Heart right ventricle (tissue), 16 donors: ENCODE data around the gene TRIM8. TPM values are rescaled to one million over a fixed set of nuclear protein-coding genes. Genes with fewer than 3 reads are reported as not detected.

Source experiments
- ATAC-seq, 8 donors: fragments of 200-7000 bp; cut with Tn5 transposase; one replicate each; pipeline ENCODE4 v1.9.1; 2020; ENCODE audit warnings: mild to moderate bottlenecking in 8 of 8, moderate library complexity in 8 of 8, moderate number of reproducible peaks in 1 of 8
- DNase-seq, 2 donors: peaks; one replicate each; pipeline ENCODE4 v3.0.0-alpha.2; 2020
- H3K27ac ChIP-seq, 10 donors: fragments of 200-600 bp; sonication (generic) in 2 of 10; one replicate each; pipeline versions ENCODE4 v1.5.0 to v1.8.0; 2020 to 2022; ENCODE audit warnings: mild to moderate bottlenecking in 3 of 10
- H3K27me3 ChIP-seq, 7 donors: fragments of 200-600 bp; one replicate each; pipeline ENCODE4 v1.8.0; 2021 to 2022; ENCODE audit warnings: mild to moderate bottlenecking in 2 of 7
- H3K36me3 ChIP-seq, 9 donors: fragments of 200-600 bp; sonication (generic) in 1 of 9; one replicate each; pipeline versions ENCODE4 v1.5.0 to v1.8.0; 2020 to 2022; ENCODE audit warnings: mild to moderate bottlenecking in 2 of 9
- H3K4me1 ChIP-seq, 9 donors: fragments of 200-600 bp; sonication (generic) in 1 of 9; one replicate each; pipeline versions ENCODE4 v1.5.0 to v1.8.0; 2020 to 2022; ENCODE audit warnings: mild to moderate bottlenecking in 4 of 9
- H3K4me3 ChIP-seq, 10 donors: fragments of 200-600 bp; sonication (generic) in 2 of 10; one replicate each; pipeline versions ENCODE4 v1.5.0 to v1.8.0; 2020 to 2022; ENCODE audit warnings: mild to moderate bottlenecking in 7 of 10, moderate library complexity in 2 of 10
- H3K9me3 ChIP-seq, 11 donors: fragments of 200-600 bp in 10 of 11; sonication (generic) in 2 of 11; one replicate each; pipeline versions ENCODE4 v1.5.0 to v1.8.0; 2013 to 2022; ENCODE audit warnings: mild to moderate bottlenecking in 2 of 11, control low read depth in 1 of 11, moderate library complexity in 1 of 11
- CTCF ChIP-seq, 9 donors: fragments of 200-600 bp; sonication (generic) in 2 of 9; IDR thresholded peaks; one replicate each; pipeline versions ENCODE4 v1.5.0 to v1.8.0; 2021 to 2022; ENCODE audit warnings: antibody characterized with exemption in 9 of 9, mild to moderate bottlenecking in 5 of 9, moderate library complexity in 1 of 9
- WGBS, 2 donors: extraction: QIAGEN DNeasy Blood & Tissue Kit; methylation state at CpG; one replicate each; pipeline ENCODE4 v1.1.7; 2013; ENCODE audit warnings: inconsistent platforms in 1 of 2; 5-methylcytosine and 5-hydroxymethylcytosine counted together
- intact Hi-C, 10 donors: fragments of 100-400 bp; cut with DNase I; formaldehyde crosslinking; loops; one replicate each; pipeline versions ENCODE4 v1.11.1 to v1.14.2; 2022
- polyA plus RNA-seq, 2 donors: library from polyadenylated mRNA; stranded (reverse); fragments of 200-250 nt; gene quantifications; one replicate each; pipeline ENCODE4 v1.2.3, GENCODE V29; 2013
- total RNA-seq, 10 donors: library from RNA; stranded (reverse); fragmentation: NEBNext Ultra II Directional in 3 of 10; extraction: Animal tissue kit (Norgen Biotek cat#: 25700) in 3 of 10; gene quantifications; one replicate each; pipeline versions ENCODE4 v1.2.1 to v1.2.4, GENCODE V29; 2021 to 2023
- donor health status: Arrhythmogenic right ventricular cardiomyopathy.
- donor health status: ischemic (EF 13 %, LVEDD 7.1; RV severe dilation, severe dysfunction).
- donor health status: healthy with polysubstance abuse.
- donor health status: DM: no; HTN: yes; CAD: no.
- donor health status: DM: no; HTN: no; CAD: no.
- donor health status: ischemic (EF 25% LVEDD 6.9; RV normal size, moderate dysfunction).
- donor health status: ischemic (EF 25% LVEDD 5.7; RV mildly dilated, moderate dysfunction).
- donor health status: healthy.
- donor health status: DM: yes; HTN: yes; CAD: no.
- donor health status: Ischemic cardiomyopathy.
- donor health status: ischemic (EF 35%, LVEDD 5.7; RV mildly dilated, moderate dysfunction).
- donor health status: nonischemic (EF 11% LVEDD 7.7; RV severe dilation, severe dysfunction).
- donor health status: DM: yes; HTN: yes; CAD: no.
- donor health status: PGD.
- donor health status: ischemic (EF 29% LVEDD 5.4; RV normal size, mild dysfunction).
- donor health status: nonischemic (EF 23%, LVEDD 6.1; RV moderate dilation, normal function).

Gene TRIM8
- total and polyA plus RNA-seq, 12 donors, result 27.9 to 147 (median 88.8) TPM

- 29 to 36% methylated on average over 7 of the region's 7 CpGs for WGBS, 2 donors
- H3K4me3 ChIP-seq, result no peak overlapping the region
- H3K27ac ChIP-seq, result peak overlapping the region in 9 of 10 donors; percentile 46 to 93 (median 77)
- H3K36me3 ChIP-seq, result peaks cover 0 to 89% (median 5%) of the 10 kb centered on the region in 9 donors
- DNase-seq (peak in 1 of 2 donors; percentile 50), ATAC-seq (peak; percentile 29 to 61 (median 44))
- intact Hi-C loops, result loop anchor here in 4 of 10 donors (5.0 kb wide), 3 partner anchors 38 to 48 kb away; partner anchors contain the start of gene TRIM8 (in 1 of the 4)
- peaks cover 25 to 100% (median 90%) of the 10 kb centered on the region in 9 donors for H3K4me1 ChIP-seq
- H3K27me3 ChIP-seq, result no peaks in the 10 kb centered on the region
- TF ChIP-seq CTCF (IDR thresholded peaks at IDR 0.05), result no peak
- no peaks in the 10 kb centered on the region for H3K9me3 ChIP-seq
These were observed 44.5 kb upstream of the TRIM8 start for GRCh38 chr10:102599565-102600327.

- peak overlapping the region in 9 of 10 donors; percentile 46 to 93 (median 77) for H3K27ac ChIP-seq
- DNase-seq, result no peak
- ATAC-seq, result no peak
- WGBS, 2 donors, result 89 to 97% methylated on average over 6 of the region's 6 CpGs
- peaks cover 25 to 98% (median 91%) of the 10 kb centered on the region in 9 donors for H3K4me1 ChIP-seq
- H3K27me3 ChIP-seq, result no peaks in the 10 kb centered on the region
- intact Hi-C loops, result loop anchor here in 1 of 10 donors (5.0 kb wide), 1 partner anchor 36 kb away; no protein-coding TSS in a partner anchor
- no peaks in the 10 kb centered on the region for H3K9me3 ChIP-seq
- TF ChIP-seq CTCF (IDR thresholded peaks at IDR 0.05), result no peak
- H3K4me3 ChIP-seq, result no peak overlapping the region
- H3K36me3 ChIP-seq, result peaks cover 0 to 87% (median 5%) of the 10 kb centered on the region in 9 donors
These were observed 43.5 kb upstream of the TRIM8 start for GRCh38 chr10:102600816-102601215.

DNA sequence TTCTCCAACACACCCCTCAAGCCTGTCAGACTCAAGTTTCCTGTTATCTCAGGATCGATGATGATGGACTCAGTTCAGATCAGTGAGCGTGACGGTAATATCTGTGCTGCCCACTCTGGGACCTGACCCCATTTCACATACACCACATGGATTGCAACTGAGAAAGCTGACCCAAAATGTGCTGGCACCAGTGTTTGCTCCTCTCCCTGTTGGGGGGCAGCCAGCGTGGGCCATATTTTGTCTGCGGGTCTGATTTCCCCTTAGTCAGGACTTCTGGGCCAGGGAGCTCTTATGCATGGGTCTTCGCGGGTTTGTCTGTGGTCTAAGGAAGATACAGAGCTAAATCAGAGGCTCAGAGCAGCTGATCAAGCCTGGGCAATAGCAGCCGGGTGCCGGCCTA is 42.6 kb upstream of the TRIM8 start:
- no peaks in the 10 kb centered on the region for H3K9me3 ChIP-seq
- TF ChIP-seq CTCF (IDR thresholded peaks at IDR 0.05), result no peak
- no peaks in the 10 kb centered on the region for H3K27me3 ChIP-seq
- intact Hi-C loops, result loop anchor here in 1 of 10 donors (5.0 kb wide), 1 partner anchor 36 kb away; no protein-coding TSS in a partner anchor
- H3K4me3 ChIP-seq, result no peak overlapping the region
- peaks cover 19 to 93% (median 84%) of the 10 kb centered on the region in 9 donors for H3K4me1 ChIP-seq
- peak overlapping the region in 9 of 10 donors; percentile 26 to 93 (median 76) for H3K27ac ChIP-seq
- 83 to 87% methylated on average over 9 of the region's 9 CpGs for WGBS, 2 donors
- DNase-seq, result no peak
- H3K36me3 ChIP-seq, result peaks cover 0 to 88% (median 5%) of the 10 kb centered on the region in 9 donors
- ATAC-seq, result no peak

- Histone ChIP-seq H3K36me3 (peaks cover 0 to 80% (median 5%) of the 10 kb centered on the region in 9 donors), H3K9me3 (no peaks in the 10 kb centered on the region), H3K4me1 (peaks cover 14 to 85% (median 77%) of the 10 kb centered on the region in 9 donors), H3K27me3 (no peaks in the 10 kb centered on the region), H3K4me3 (no peak overlapping the region), H3K27ac (peak overlapping the region in 9 of 10 donors; percentile 26 to 93 (median 76))
- ATAC-seq (peak in 7 of 8 donors; percentile 5 to 44 (median 26)), DNase-seq (no peak)
- no peak for TF ChIP-seq CTCF (IDR thresholded peaks at IDR 0.05)
- WGBS, 2 donors, result 70 to 79% methylated on average over 4 of the region's 4 CpGs
- intact Hi-C loops, result loop anchor here in 1 of 10 donors (5.0 kb wide), 1 partner anchor 35 kb away; no protein-coding TSS in a partner anchor
These were observed 41.8 kb upstream of the TRIM8 start for GRCh38 chr10:102602272-102603045.
